NCI-H526 (cell line): Measurements from ENCODE around the gene TRAPPC12.
A peak's percentile ranks its signal among the peaks of the same experiment; 100 is the strongest.
"Not testable (repeated sequence)": the region's sequence is repeated elsewhere in the genome, so short reads cannot be mapped to it uniquely, and the experiment has no call there.

Source experiments
- DNase-seq, 2 experiments: peaks; one replicate each; lab custom pipeline; 2025; lab: John Stamatoyannopoulos, UW

The TRAPPC12 gene

GRCh38 chr2:3432693-3433338 is 53.3 kb downstream of the TRAPPC12 start:
- no peak for DNase-seq

DNA sequence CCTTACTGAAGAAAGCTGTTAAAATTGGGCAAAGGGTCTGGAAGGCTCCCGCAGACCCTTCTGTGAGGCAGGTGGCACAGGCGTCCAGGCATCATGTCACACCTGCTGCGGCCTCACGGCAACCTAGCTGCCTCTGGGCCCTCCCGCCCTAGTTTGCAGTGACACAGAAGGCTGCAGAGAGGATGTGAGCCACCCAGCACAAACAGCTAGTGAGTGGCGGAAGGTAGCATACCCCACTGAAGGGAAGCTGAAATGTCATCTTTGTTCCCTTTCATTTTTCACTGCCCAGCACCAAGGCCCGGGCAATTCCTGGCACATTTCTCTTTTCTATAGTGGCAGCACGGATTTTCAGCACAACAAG is 53.8 kb downstream of the TRAPPC12 start:
- DNase-seq: no peak

GRCh38 chr2:3433776-3434400 is 54.4 kb downstream of the TRAPPC12 start:
- no peak for DNase-seq

DNA sequence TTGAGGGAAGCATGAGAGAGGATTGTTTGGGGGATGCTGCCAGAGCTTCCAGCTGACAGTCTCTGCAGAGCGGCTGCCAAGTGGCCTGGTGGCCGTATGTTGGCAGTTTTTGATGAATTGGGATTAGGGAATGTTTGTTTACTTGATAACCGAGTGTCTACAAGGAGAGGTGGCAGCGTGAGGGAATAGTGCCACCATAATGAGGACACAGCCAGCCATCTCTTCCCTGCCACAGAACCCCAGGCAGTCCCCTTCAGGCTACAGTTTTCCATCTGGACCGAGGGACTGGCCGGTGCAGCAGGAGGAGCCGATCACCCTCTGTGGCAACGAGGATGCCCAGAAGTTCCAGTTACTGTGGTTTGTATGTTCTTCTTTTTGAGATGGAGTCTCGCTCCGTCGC is 55.2 kb downstream of the TRAPPC12 start:
- DNase-seq: no peak

DNA sequence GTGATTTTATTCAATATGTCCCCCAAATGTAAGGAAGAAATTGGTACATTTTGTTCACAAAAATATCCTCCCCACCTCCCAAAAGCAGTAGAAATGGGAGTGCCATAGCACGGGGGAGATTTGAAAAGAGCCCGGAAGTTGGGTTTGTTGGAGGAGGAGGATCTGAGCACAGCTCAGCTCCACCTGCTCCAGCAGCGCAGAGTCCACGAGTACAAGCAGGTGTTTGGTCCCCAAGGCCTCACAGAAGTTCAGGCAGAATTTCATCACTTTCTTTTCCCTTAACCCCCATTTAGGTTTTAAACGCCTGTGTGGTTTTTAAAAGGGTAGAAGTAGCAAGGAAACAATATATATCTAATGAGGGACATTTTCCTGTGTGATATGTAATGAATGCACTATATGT is 56.0 kb downstream of the TRAPPC12 start:
- DNase-seq: no peak

DNA sequence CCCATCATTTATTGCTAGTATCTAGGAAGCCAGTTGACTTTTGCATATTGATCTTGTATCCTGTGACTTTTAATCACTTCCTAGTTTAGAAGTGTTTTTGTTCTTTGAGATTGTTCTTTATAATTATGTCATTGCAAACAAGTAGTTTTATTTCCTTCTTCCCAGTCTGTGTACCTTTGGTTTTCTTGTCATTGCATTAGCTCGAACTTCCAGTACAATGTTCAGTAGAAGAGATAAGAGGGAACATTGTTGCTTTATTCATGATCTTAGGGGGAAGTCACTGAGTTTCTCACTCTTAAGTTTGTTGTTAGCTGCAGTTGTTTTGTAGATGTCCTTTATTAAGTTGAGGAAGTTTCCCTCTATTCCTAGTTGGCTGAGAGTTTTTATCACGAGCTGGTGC is 61.0 kb downstream of the TRAPPC12 start:
- DNase-seq: no peak

DNA sequence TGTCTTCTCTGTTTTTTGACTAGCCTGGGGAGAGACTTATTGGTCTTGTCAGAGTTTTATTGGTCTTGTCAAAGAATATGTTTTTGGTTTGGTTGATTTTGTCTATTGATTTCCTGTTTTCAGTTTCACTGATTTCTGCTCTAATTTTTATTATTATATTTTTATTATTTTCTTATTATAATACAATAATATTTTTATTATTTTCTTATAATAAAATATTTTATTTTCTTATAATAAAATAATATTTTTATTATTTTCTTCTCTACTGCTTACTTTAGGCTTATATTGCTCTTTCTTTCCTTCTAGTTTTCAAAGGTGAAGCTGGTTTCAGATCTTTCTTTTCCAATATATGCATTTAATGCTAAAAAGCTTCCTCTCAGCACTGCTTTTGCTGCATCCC is 62.0 kb downstream of the TRAPPC12 start:
- DNase-seq: no peak

DNA sequence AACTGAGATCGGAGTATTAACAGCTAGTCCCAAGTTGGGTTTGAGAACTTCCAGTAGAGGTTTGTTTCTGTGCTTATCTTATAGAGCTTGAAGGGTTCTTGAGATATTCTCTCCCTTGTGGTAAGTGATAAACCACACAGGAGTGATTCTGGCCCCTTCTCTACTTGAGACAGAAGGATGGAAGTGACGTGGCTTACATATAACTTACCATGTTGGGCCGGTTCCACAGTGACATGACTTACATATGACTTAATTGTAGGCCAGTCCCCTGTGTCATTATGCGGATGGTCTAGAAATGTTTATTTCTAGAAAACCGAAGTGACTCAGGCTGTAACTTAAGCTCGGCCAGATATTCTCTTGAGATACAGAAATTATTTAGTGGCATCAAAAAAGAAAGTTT is 62.7 kb downstream of the TRAPPC12 start:
- no peak for DNase-seq

DNA sequence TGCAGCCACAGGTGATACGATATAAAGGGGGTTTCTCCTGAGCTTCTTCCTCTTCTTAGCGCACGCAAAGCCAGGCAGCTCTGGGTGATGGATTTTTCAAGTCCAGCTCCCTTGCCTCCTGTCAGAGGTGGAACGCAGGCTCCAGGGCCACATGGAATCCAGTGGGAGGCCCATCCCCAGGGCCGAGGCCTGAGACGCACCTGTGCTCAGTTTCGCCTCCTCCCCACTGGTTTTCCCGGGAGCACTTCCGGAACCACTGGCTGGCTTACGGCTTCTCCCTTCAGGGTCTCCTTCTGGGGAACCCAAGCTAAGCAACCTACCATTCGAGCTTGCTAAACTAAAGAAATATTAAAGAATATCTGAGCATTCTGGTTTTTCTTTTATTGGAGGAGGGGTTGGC is 63.6 kb downstream of the TRAPPC12 start:
- no peak for DNase-seq

- no peak for DNase-seq
Observed at GRCh38 chr2:3443506-3444084, 64.1 kb downstream of the TRAPPC12 start.

DNA sequence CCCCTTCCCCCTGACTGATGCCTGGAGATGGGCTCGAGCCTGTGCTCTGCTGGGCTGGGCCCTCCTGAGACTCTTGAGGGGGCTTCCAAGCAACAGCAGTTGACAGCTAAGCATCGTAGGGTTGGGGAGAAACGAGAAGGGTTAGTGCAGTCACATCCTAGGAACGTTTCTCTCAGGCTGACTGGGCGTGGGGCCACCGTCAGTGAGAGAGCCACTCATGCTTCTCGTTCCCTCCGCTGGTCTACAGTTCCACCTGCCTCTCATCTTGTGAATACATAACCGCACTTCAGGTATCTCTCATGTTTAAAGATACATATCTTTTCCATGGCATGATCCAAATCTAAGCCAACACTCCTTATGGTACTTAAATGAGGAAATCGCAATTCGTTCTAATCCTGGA is 66.4 kb downstream of the TRAPPC12 start:
- no peak for DNase-seq

GRCh38 chr2:3446381-3446780 is 66.9 kb downstream of the TRAPPC12 start:
- DNase-seq: no peak

DNA sequence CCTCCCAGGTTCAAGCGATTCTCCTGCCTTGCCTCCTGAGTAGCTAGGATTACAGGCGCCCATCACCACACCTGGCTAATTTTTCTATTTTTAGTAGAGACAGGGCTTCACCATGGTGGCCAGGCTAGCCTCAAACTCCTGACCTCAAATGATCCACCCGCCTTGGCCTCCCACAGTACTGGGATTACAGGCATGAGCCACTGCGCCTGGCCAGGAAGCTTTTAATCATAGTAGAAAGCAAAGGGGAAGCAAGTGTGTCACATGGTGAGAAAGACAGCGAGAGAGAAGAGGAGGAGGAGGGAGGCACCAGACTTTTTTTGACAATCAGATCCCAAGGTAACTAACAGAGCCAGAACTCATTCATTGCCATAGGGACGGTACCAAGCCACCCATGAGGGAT is 67.7 kb downstream of the TRAPPC12 start:
- not testable (repeated sequence) for DNase-seq

DNA sequence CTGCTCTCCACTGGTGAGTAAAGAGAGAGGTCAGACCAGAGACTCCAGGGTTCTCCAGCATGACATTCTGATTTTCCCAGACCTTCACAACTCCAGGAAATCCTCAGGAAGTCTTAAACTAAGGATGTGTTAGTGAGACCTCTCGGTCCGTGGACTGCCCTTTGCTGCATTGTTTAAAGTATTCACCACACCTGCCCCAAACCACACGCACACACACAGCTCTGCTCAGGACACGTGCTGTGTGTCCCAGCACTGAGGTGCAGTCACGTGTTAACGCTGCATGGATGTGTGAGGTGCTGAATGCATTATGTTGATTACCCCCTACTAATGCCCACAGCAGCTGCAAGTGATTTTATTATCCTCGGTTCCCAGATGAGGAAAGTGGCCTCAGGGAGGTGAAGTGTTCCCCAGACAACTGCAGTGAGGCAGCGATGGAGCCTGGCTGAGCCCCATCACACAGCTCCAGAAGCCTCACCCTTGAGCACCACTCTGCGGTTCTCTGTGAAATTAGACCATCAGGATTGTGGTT is 68.4 kb downstream of the TRAPPC12 start:
- DNase-seq: no peak

DNA sequence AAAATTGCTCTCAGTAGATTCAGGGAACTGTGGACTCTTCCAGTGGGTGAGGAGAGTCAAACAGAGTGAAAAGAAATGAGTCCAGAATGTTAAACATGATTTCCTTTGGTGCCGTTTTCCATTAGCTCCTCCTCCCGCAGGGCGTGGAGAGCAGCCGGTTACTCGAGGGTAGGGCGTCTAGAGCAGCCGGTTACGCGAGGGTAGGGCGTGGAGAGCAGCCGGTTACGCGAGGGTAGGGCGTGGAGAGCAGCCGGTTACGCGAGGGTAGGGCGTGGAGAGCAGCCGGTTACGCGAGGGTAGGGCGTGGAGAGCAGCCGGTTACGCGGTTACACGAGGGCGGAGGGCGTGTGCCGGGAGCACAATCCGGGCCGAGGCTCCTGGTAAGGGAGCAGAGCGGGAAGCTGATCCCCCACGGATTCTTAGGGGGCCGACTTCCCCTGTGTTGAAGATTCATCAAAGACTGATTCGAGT is 69.0 kb downstream of the TRAPPC12 start:
- DNase-seq: not testable (repeated sequence)

- peak; percentile 15 to 44 for DNase-seq
Observed at GRCh38 chr2:3449086-3449485, 69.6 kb downstream of the TRAPPC12 start.

DNA sequence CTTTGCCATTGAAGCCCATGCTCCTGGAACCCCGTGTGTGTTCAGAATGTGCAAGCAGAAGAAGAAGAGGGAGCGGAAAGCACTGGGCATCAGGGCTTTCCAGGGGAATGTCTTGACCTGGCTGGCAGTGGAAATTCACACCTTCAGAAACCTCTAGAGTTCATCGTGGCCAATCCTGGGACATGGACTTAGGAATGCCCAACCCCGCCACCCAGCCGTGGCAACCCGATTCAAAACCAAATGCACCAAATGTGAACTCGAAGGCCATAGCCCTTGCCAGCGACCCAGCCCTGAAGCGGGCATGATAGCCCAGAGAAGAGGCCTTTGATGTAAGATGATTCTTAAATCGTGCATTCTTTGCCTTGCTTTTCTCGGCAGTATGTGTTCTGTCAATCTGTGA is 70.4 kb downstream of the TRAPPC12 start:
- no peak for DNase-seq

DNA sequence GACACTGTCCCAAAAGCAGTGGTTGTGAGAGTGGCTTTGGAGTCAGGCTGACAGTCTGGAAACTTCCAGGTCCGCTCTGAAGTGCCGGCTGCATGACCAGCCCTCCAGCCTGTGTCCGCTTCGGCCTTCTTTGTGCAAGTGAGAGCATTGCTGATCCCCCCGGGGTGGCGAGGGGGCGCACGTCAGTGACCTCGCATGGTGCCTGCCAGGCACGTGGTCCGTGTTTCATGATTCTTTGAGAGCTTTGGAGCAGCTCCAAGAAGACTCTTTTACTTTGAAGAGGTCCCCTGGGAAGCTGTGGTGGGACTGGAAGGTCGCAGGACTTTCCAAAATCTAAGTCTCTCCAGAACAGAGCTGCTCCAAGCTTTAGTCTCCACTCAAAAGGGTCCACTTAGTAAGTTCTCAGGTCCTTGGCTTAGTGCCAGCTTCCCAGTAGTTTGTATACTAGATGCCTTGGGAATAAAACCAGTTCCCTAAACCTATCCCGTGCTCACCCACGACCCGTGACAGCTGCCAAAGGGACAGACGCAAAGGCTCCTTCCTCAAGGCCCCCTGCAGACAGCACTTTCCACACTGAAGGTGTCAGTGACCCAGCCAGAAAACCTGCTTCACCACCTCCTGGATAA is 71.0 kb downstream of the TRAPPC12 start:
- no peak for DNase-seq

GRCh38 chr2:3451169-3451568 is 71.7 kb downstream of the TRAPPC12 start:
- DNase-seq: no peak

GRCh38 chr2:3451926-3452671 is 72.6 kb downstream of the TRAPPC12 start:
- DNase-seq: no peak

- DNase-seq: no peak
Observed at GRCh38 chr2:3453190-3453999, 73.9 kb downstream of the TRAPPC12 start.
